GM12878 (cell line): ENCODE data around the gene PFDN4. TPM values are rescaled to one million over a fixed set of nuclear protein-coding genes. Genes with fewer than 3 reads are reported as not detected.

Experiments
- ATAC-seq: fragments of 200-7000 bp; cut with Tn5 transposase; 3 replicates; pipeline ENCODE4 v1.9.1; 2020; ENCODE audit warnings: mild to moderate bottlenecking, moderate library complexity
- BruUV-seq: library from RNA; stranded (reverse); fragments of 400-500 nt; replicated peaks from 2 replicates; lab custom pipeline; 2021; lab: Mats Ljungman, UMichigan
- CTCF ChIA-PET: fragments of 300-600 bp; sonication (Branson Sonifier 250); formaldehyde crosslinking; extraction: SDS; loops from one replicate; lab custom pipeline; 2021; ENCODE audit warnings: inconsistent platforms; lab: Yijun Ruan, JAX
- POLR2A ChIA-PET: fragments of 350-600 bp; formaldehyde crosslinking; extraction: SDS; loops from one replicate; lab custom pipeline; 2021; ENCODE audit warnings: inconsistent platforms; lab: Charles Lee
- RAD21 ChIA-PET: fragments of 300-600 bp; sonication (Branson Sonifier 250); formaldehyde crosslinking; loops from one replicate; lab custom pipeline; 2023; ENCODE audit warnings: antibody characterized with exemption; ENCODE audit not compliant: unreplicated experiment; lab: Charles Lee
- SMC1A ChIA-PET: fragments of 300-600 bp; sonication (Branson Sonifier 250); formaldehyde crosslinking; loops from one replicate; lab custom pipeline; 2023; ENCODE audit not compliant: unreplicated experiment, uncharacterized antibody; lab: Charles Lee
- DNase-seq: peaks from one replicate; pipeline ENCODE4 v3.0.0-alpha.2; 2011; ENCODE audit warnings: low read depth, low spot score
- FAIRE-seq: peaks from 3 replicates; lab custom pipeline; 2011; peaks lifted over from hg19 to GRCh38; lab: Jason Lieb, UNC
- H2AFZ ChIP-seq: 2 replicates; pipeline ENCODE4 v1.6.0; 2011; ENCODE audit warnings: low read depth, low read length, control low read depth; ENCODE audit not compliant: control insufficient read depth
- H3K27ac ChIP-seq: 2 replicates; pipeline ENCODE4 v1.5.1; 2011; ENCODE audit warnings: control low read depth; ENCODE audit not compliant: control insufficient read depth, insufficient read depth
- H3K27me3 ChIP-seq, 2 experiments: replicated peaks in 1 of 2; 2 replicates each; pipeline versions ENCODE4 v1.6.0 to v1.6.1; 2011; ENCODE audit warnings: low read length in 1 of 2; ENCODE audit not compliant: control insufficient read depth in 2 of 2, insufficient read depth in 2 of 2
- H3K36me3 ChIP-seq, 2 experiments: 2 replicates each; pipeline ENCODE4 v1.5.1; 2011; ENCODE audit warnings: low read length in 1 of 2; ENCODE audit not compliant: control insufficient read depth in 2 of 2, insufficient read depth in 2 of 2
- H3K4me1 ChIP-seq: 2 replicates; pipeline ENCODE4 v1.6.1; 2011; ENCODE audit warnings: mild to moderate bottlenecking, low read length, moderate library complexity, mixed read lengths; ENCODE audit not compliant: control insufficient read depth, insufficient read depth
- H3K4me2 ChIP-seq: 2 replicates; pipeline ENCODE4 v1.6.0; 2011; ENCODE audit warnings: control low read depth; ENCODE audit not compliant: control insufficient read depth, insufficient read depth
- H3K4me3 ChIP-seq: fragments of 200-600 bp; sonication (generic); 2 replicates; pipeline ENCODE4 v1.5.1; 2016
- H3K79me2 ChIP-seq: 2 replicates; pipeline ENCODE4 v1.6.0; 2011; ENCODE audit warnings: low read length; ENCODE audit not compliant: control insufficient read depth, insufficient read depth
- H3K9ac ChIP-seq: 2 replicates; pipeline ENCODE4 v1.8.0; 2011; ENCODE audit warnings: low read length, control low read depth, mixed read lengths; ENCODE audit not compliant: control insufficient read depth, insufficient read depth
- H3K9me3 ChIP-seq: replicated peaks from 3 replicates; pipeline ENCODE4 v1.5.1; 2011; ENCODE audit warnings: mild to moderate bottlenecking, low read length; ENCODE audit not compliant: control insufficient read depth, insufficient read depth
- H4K20me1 ChIP-seq: 2 replicates; pipeline ENCODE4 v1.6.0; 2011; ENCODE audit not compliant: control insufficient read depth, insufficient read depth
- FOXK2 ChIP-seq: fragments of 450-650 bp; IDR thresholded peaks from 2 replicates; pipeline ENCODE4 v1.6.1; 2017; ENCODE audit warnings: mild to moderate bottlenecking, moderate library complexity
- JUNB ChIP-seq: IDR thresholded peaks from 2 replicates; pipeline ENCODE4 v1.6.1; 2016; ENCODE audit warnings: antibody characterized with exemption, mild to moderate bottlenecking
- MEF2B ChIP-seq: fragments of 450-650 bp; IDR thresholded peaks from 2 replicates; pipeline ENCODE4 v1.6.1; 2018; ENCODE audit warnings: mild to moderate bottlenecking, moderate library complexity; ENCODE audit not compliant: partially characterized antibody, poor library complexity, severe bottlenecking
- NFIC ChIP-seq: IDR thresholded peaks from 2 replicates; pipeline ENCODE4 v1.6.1; 2012; ENCODE audit warnings: low read depth, mild to moderate bottlenecking, inconsistent platforms, low read length, moderate library complexity
- PAX8 ChIP-seq: fragments of 450-650 bp; IDR thresholded peaks from 2 replicates; pipeline ENCODE4 v1.6.1; 2017; ENCODE audit warnings: mild to moderate bottlenecking, moderate library complexity
- TCF12 ChIP-seq: IDR thresholded peaks from 2 replicates; pipeline ENCODE4 v1.6.1; 2011; ENCODE audit warnings: low read depth, mild to moderate bottlenecking, low read length
- ZNF274 ChIP-seq: IDR thresholded peaks from one replicate; pipeline ENCODE4 v1.8.0; 2011; ENCODE audit not compliant: insufficient read length, insufficient read depth
- WGBS: methylation state at CpG from one replicate; pipeline ENCODE4 v1.1.6; 2016; ENCODE audit warnings: low lambda C conversion rate; ENCODE audit not compliant: insufficient replicate concordance, insufficient coverage; ENCODE audit errors: missing lambda C conversion rate; 5-methylcytosine and 5-hydroxymethylcytosine counted together
- in situ Hi-C: fragments of 300-500 bp; cut with MboI; formaldehyde crosslinking; loops from 9 replicates; pipeline ENCODE4 v1.14.3; 2018; ENCODE audit warnings: mixed read lengths
- intact Hi-C: fragments of 100-400 bp; cut with micrococcal nuclease; formaldehyde crosslinking; loops from one replicate; pipeline ENCODE4 v1.14.2; 2022; ENCODE audit not compliant: unreplicated experiment
- polyA plus RNA-seq, 11 experiments: library from polyadenylated mRNA; depleted of rRNA in 4 of 11; unstranded in 6 of 11; stranded (reverse) in 5 of 11; fragments of >200 nt; fragmentation: Nextera tagmentation in 4 of 11; fragmentation: Illumina TruSeq in 1 of 11; extraction: Ambion mirVana in 4 of 11; extraction: Trizol in 1 of 11; gene quantifications; 1 replicate in 1 of 11; 2 replicates in 10 of 11; pipeline versions ENCODE4 v1.2.1 to v1.2.3, GENCODE V29; 2011 to 2016; ENCODE audit warnings: inconsistent platforms in 2 of 11, missing spikeins in 2 of 11, low read depth in 1 of 11
- total RNA-seq, 4 experiments: library from RNA; depleted of rRNA in 3 of 4; stranded (reverse); fragments of >200 nt in 3 of 4; fragmentation: Illumina TruSeq in 1 of 4; extraction: Trizol in 1 of 4; gene quantifications; 2 replicates each; pipeline versions ENCODE4 v1.2.1 to v1.2.3, GENCODE V29; 2013 to 2021
- TF ChIP-seq, protein P1 (sequence below): fragments of 150-350 bp; IDR thresholded peaks from 2 replicates; pipeline ENCODE4 v1.6.1; 2016; ENCODE audit warnings: low read depth, low read length

PFDN4 gene
- total and polyA plus RNA-seq, 10 of the 15 experiments (the other 5 are each of a cell fraction or from before 2014, with no cell fraction given) = 36.9 to 136 (median 82.8) TPM

DNA sequence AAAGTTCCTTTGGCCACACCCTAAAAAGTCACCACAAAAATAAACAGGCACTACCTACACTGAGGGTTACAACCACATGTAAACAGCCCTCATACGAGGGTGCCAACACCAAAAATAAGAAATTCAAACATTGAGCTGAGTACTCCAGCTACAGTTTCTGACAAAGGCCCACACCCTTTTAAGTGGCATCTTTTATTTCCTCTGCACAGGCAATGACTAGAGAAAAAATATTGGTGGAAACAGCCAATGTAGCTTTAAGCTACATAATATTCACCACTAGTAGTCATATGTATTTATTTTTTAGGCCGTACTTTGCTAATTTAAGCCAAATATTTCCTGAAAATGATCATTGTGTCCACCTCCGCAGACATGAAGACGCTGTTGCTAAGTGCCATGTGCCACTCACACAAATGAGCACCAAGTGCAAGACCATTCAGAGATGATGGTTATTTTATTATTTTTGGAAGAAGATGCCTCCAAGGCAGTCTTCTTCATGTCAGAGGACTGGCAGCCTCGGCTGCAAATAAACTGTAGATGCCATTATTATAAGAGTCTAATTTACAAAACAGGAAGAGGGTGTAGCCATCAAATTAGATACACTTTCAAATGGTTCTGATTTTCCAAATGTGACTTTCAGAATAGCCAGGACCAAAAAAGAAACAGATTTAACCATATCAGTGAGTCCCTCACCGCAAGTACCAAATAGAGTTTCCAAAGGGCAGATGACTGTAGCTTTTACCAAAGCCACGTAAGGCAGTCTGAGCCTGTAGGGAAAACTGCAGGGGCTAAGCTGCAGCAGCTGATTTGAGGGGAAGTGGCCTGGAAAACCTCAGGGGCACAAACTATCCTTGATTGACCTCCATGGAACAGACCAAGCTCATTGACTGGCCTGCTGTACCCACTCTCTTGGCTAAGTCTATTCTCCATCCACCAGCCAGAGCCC, 47.6 kb upstream of the PFDN4 start:
- DNase-seq = no peak
- H3K79me2 ChIP-seq = no peaks in the 10 kb centered on the region
- intact Hi-C loops (no loop called here), in situ Hi-C loops (no loop called here)
- no peaks in the 10 kb centered on the region for H3K9me3 ChIP-seq
- no peak overlapping the region for H3K4me2 ChIP-seq
- H3K4me1 ChIP-seq = no peaks in the 10 kb centered on the region
- H4K20me1 ChIP-seq = no peaks in the 10 kb centered on the region
- BruUV-seq = no TSS peak
- peaks cover 0 to 1% of the 10 kb centered on the region in 2 experiments for H3K27me3 ChIP-seq
- H2AFZ ChIP-seq = no peak overlapping the region
- CTCF ChIA-PET = interaction anchor here (1.1 kb wide), 1 partner anchor 57 kb away, joined by 5 read pairs; no protein-coding TSS in a partner anchor
- FAIRE-seq = no peak
- no peak overlapping the region for H3K27ac ChIP-seq
- WGBS = 34% methylated on average over 7 of the region's 7 CpGs
- ATAC-seq = no peak
- POLR2A ChIA-PET = no interaction called here
- no peak for TF ChIP-seq MEF2B
- TF ChIP-seq TCF12 = no peak
- TF ChIP-seq ZNF274 = no peak
- no peak for TF ChIP-seq FOXK2
- no peak for TF ChIP-seq JUNB
- TF ChIP-seq, protein P1, sequence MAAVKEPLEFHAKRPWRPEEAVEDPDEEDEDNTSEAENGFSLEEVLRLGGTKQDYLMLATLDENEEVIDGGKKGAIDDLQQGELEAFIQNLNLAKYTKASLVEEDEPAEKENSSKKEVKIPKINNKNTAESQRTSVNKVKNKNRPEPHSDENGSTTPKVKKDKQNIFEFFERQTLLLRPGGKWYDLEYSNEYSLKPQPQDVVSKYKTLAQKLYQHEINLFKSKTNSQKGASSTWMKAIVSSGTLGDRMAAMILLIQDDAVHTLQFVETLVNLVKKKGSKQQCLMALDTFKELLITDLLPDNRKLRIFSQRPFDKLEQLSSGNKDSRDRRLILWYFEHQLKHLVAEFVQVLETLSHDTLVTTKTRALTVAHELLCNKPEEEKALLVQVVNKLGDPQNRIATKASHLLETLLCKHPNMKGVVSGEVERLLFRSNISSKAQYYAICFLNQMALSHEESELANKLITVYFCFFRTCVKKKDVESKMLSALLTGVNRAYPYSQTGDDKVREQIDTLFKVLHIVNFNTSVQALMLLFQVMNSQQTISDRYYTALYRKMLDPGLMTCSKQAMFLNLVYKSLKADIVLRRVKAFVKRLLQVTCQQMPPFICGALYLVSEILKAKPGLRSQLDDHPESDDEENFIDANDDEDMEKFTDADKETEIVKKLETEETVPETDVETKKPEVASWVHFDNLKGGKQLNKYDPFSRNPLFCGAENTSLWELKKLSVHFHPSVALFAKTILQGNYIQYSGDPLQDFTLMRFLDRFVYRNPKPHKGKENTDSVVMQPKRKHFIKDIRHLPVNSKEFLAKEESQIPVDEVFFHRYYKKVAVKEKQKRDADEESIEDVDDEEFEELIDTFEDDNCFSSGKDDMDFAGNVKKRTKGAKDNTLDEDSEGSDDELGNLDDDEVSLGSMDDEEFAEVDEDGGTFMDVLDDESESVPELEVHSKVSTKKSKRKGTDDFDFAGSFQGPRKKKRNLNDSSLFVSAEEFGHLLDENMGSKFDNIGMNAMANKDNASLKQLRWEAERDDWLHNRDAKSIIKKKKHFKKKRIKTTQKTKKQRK = no peak
- TF ChIP-seq NFIC = no peak
- no peak for TF ChIP-seq PAX8
- TF ChIP-seq, all 136 proteins: peak for 0
- SMC1A ChIA-PET = no interaction called here
- no peak overlapping the region for H3K9ac ChIP-seq
- RAD21 ChIA-PET = no interaction called here
- no peaks in the 10 kb centered on the region for H3K36me3 ChIP-seq
- H3K4me3 ChIP-seq = no peak overlapping the region
